HG02885 (cell line): ENCODE data around the gene PPP2R5A.

Source experiments
- ATAC-seq: cut with Tn5 transposase; IDR thresholded peaks from one replicate; pipeline ENCODE4 v1.9.1; 2021; ENCODE audit warnings: mild to moderate bottlenecking; ENCODE audit not compliant: unreplicated experiment, poor library complexity

Gene PPP2R5A

DNA sequence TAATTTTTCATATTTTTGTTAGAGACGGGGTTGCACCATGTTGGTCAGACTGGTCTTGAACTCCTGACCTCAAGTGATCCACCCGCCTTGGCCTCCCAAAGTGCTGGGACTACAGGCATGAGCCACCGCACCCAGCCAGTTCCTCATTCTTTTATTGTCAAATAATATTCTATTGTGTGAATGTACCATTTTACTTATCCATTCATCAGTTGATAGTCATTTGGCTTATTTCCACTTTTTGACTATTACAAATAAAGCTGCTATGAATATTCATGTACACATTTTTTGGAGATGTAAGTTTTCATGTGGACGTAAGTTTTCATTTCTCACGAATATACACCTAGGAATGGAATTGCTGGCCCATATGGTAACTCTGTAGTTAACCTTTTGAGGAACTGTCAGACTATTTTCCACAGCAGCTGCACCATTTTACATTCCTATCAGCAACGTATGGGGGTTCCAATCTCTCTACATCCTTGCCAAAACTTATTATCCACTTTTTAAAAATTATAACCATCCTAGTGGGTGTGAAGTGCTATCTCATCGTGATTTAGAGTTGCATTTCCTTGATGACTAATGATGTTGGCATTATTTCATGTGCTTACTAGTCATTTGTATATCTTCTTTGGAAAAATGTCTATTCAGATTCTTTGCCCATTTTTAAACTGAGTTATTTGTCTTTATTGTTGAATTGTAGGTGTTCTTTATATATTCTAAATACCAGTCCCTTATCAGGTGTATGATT is 116.8 kb downstream of the PPP2R5A start:
- no peak for ATAC-seq

DNA sequence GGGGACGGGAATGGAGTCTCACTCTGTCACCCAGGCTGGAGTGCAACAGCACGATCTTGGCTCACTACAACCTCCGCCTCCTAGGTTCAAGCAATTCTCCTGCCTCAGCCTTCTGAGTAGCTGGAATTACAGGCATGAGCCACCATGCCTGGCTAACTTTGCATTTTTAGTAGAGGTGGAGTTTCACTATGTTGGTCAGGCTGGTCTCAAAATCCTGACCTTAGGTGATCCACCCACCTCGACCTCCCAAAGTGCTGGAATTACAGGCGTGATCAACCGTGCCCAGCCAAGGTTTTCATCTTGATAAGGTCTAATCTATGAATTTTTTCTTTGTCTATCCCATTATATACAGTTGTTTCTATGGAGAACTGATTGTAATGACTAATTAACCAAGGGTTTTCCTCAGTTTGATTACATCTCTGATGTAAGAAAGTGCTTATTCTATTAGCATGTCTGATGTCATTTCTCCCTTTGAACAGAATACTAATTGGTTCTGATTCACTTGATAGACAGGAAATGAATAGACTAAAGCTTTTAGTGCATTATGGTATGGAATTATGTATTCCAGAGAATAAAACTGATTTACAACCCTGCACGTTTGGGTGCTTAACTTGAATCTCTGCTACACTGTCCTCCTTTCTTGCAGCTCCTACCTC is 117.6 kb downstream of the PPP2R5A start:
- no peak for ATAC-seq

DNA sequence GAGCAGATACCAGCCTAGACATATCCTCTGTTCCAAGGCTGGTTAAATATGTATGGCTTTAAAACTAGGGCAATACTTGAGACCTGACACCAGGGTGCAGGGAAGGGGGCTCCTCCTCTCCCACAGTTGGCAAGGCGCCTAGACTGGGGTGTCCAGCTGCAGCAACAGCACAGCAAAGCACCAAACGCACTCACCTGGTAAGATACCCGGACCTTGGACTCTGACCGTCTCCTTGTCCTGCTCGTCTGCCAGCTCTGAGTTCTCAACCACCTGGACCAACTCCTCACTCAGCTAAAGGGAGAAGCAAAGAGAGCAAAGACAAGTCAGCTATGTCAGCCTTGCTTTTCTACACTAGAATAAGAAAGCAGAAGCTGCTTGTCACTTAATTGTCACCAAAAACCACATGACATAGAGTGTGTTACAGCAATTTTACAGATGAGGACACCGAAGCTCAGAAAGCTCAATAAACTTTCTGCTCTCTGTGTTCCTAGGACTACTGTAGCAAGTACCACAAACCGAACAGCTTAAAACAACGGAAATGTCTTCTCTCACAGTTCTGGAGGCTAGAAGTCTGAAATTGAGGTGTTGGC is 125.1 kb downstream of the PPP2R5A start:
- no peak for ATAC-seq
